Thymus (tissue), 14 donors: Measurements from ENCODE around the gene MBTPS1. TPM values are rescaled to one million over a fixed set of nuclear protein-coding genes. Genes with fewer than 3 reads are reported as not detected.

ENCODE experiments used
- DNase-seq, 9 donors: peaks; one replicate each; pipeline ENCODE4 v3.0.0-alpha.2; 2013; ENCODE audit warnings: low spot score in 9 of 9, low read depth in 6 of 9, missing footprints in 1 of 9
- H3K27ac ChIP-seq, 2 donors: one replicate each; pipeline ENCODE4 v1.5.1; 2013; ENCODE audit warnings: control low read depth in 1 of 2, low read depth in 1 of 2, low read length in 1 of 2, mild to moderate bottlenecking in 1 of 2, moderate library complexity in 1 of 2
- H3K27me3 ChIP-seq, 2 donors: one replicate each; pipeline ENCODE4 v1.5.1; 2013; ENCODE audit warnings: low read length in 1 of 2; ENCODE audit not compliant: control insufficient read depth in 2 of 2, insufficient read depth in 1 of 2
- H3K36me3 ChIP-seq, 2 donors: one replicate each; pipeline ENCODE4 v1.5.1; 2013; ENCODE audit warnings: low read length in 1 of 2, mild to moderate bottlenecking in 1 of 2, moderate library complexity in 1 of 2; ENCODE audit not compliant: control insufficient read depth in 2 of 2, insufficient read depth in 2 of 2
- H3K4me1 ChIP-seq, 2 donors: one replicate each; pipeline ENCODE4 v1.5.1; 2013; ENCODE audit warnings: low read length in 2 of 2; ENCODE audit not compliant: control insufficient read depth in 2 of 2, insufficient read depth in 2 of 2
- H3K4me3 ChIP-seq, 2 donors: one replicate each; pipeline ENCODE4 v1.5.1; 2013; ENCODE audit warnings: low read length in 2 of 2, control low read depth in 1 of 2, mild to moderate bottlenecking in 1 of 2
- H3K9me3 ChIP-seq, 2 donors: one replicate each; pipeline ENCODE4 v1.5.1; 2013; ENCODE audit warnings: low read length in 1 of 2, mild to moderate bottlenecking in 1 of 2; ENCODE audit not compliant: control insufficient read depth in 2 of 2, insufficient read depth in 1 of 2
- WGBS: extraction: QIAGEN DNeasy Blood & Tissue Kit; methylation state at CpG from one replicate; pipeline ENCODE4 v1.1.7; 2013; 5-methylcytosine and 5-hydroxymethylcytosine counted together
- long read RNA-seq, 10 donors: transcript quantifications; one replicate each; lab custom pipeline, GENCODE V29; 2026
- polyA plus RNA-seq: library from polyadenylated mRNA; stranded (reverse); fragments of 200-250 nt; gene quantifications from one replicate; pipeline ENCODE4 v1.2.3, GENCODE V29; 2013
- total RNA-seq: library from RNA; stranded (reverse); fragments of 120-200 nt; gene quantifications from one replicate; pipeline ENCODE4 v1.2.4, GENCODE V29; 2013
- donor health status: healthy.

The MBTPS1 gene
- 39.4 TPM for total RNA-seq
- polyA plus RNA-seq, result 65.6 TPM
- long read RNA-seq, donor 1, result 0 reads
- long read RNA-seq, donor 2, result 0 reads
- long read RNA-seq, donor 3, full-length matches to known transcripts, result 6 of 6 reads
- long read RNA-seq, donor 3, partial matches to known transcripts, result 0 of 6 reads
- long read RNA-seq, donor 3, other reads (novel, unspliced or antisense), result 0 of 6 reads
- long read RNA-seq, donor 4, full-length matches to known transcripts, result 3 of 3 reads
- long read RNA-seq, donor 4, partial matches to known transcripts, result 0 of 3 reads
- long read RNA-seq, donor 4, other reads (novel, unspliced or antisense), result 0 of 3 reads
- long read RNA-seq, donor 5, full-length matches to known transcripts, result 10 of 10 reads
- long read RNA-seq, donor 5, partial matches to known transcripts, result 0 of 10 reads
- long read RNA-seq, donor 5, other reads (novel, unspliced or antisense), result 0 of 10 reads
- long read RNA-seq, donor 6, full-length matches to known transcripts, result 5 of 5 reads
- long read RNA-seq, donor 6, partial matches to known transcripts, result 0 of 5 reads
- long read RNA-seq, donor 6, other reads (novel, unspliced or antisense), result 0 of 5 reads
- long read RNA-seq, donor 7, full-length matches to known transcripts, result 7 of 7 reads
- long read RNA-seq, donor 7, partial matches to known transcripts, result 0 of 7 reads
- long read RNA-seq, donor 7, other reads (novel, unspliced or antisense), result 0 of 7 reads
- long read RNA-seq, donor 8, full-length matches to known transcripts, result 5 of 19 reads
- long read RNA-seq, donor 8, partial matches to known transcripts, result 14 of 19 reads
- long read RNA-seq, donor 8, other reads (novel, unspliced or antisense), result 0 of 19 reads
- long read RNA-seq, donor 9, full-length matches to known transcripts, result 1 of 1 reads
- long read RNA-seq, donor 9, partial matches to known transcripts, result 0 of 1 reads
- long read RNA-seq, donor 9, other reads (novel, unspliced or antisense), result 0 of 1 reads
- long read RNA-seq, donor 10, full-length matches to known transcripts, result 4 of 4 reads
- long read RNA-seq, donor 10, partial matches to known transcripts, result 0 of 4 reads
- long read RNA-seq, donor 10, other reads (novel, unspliced or antisense), result 0 of 4 reads

- Histone ChIP-seq H3K4me3 (peak within 1 kb of the TSS; percentile 89 to 97), H3K36me3 (no peaks in the 10 kb centered on the region), H3K27ac (peak within 1 kb of the TSS; percentile 86 to 98), H3K27me3 (no peaks in the 10 kb centered on the region), H3K9me3 (no peaks in the 10 kb centered on the region), H3K4me1 (peaks cover 8 to 13% of the 10 kb centered on the region in 2 donors)
- peak; percentile 79 to 98 (median 92) for DNase-seq
- under 1% methylated on average over 94 of the region's 94 CpGs for WGBS
Measured at GRCh38 chr16:84116720-84117493, at the start of gene MBTPS1. MBTPS1 (minus strand) TSS chr16:84116942; CDS start chr16:84101783, 15,159 bp downstream.

GRCh38 chr16:84165746-84166145 is 49.0 kb upstream of the MBTPS1 start:
- Histone ChIP-seq H3K36me3 (no peaks in the 10 kb centered on the region), H3K4me3 (no peak overlapping the region), H3K27ac (no peak overlapping the region), H3K9me3 (no peaks in the 10 kb centered on the region), H3K27me3 (peaks cover 0 to 6% of the 10 kb centered on the region in 2 donors), H3K4me1 (no peaks in the 10 kb centered on the region)
- WGBS, result 95% methylated on average over 7 of the region's 7 CpGs
- no peak for DNase-seq

GRCh38 chr16:84161801-84162200 is 45.1 kb upstream of the MBTPS1 start:
- no peaks in the 10 kb centered on the region for H3K4me1 ChIP-seq
- no peaks in the 10 kb centered on the region for H3K9me3 ChIP-seq
- no peak for DNase-seq
- no peak overlapping the region for H3K4me3 ChIP-seq
- 68% methylated on average over 3 of the region's 3 CpGs for WGBS
- no peak overlapping the region for H3K27ac ChIP-seq
- peaks cover 0 to 18% of the 10 kb centered on the region in 2 donors for H3K27me3 ChIP-seq
- no peaks in the 10 kb centered on the region for H3K36me3 ChIP-seq

DNA sequence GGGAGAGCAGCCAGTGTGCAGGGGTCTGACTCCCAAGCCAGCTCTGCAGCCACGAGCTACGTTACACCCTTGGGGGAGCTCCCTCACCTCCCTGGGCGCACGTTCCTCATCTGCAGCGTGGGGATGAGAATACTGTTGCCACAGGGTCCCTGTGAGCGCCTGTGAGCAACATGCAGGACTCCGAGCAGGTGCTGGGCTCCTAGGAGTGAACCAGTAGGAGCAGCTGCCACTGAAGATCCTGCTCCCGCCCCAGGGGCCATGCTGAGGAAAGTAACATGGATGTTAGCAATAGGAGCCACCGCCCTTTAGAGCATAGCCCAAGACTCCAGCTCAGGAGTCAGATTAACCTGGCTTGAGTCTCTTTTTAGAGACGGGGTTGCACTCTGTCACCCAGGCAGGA is 44.3 kb upstream of the MBTPS1 start:
- Histone ChIP-seq H3K27ac (no peak overlapping the region), H3K9me3 (no peaks in the 10 kb centered on the region), H3K4me1 (no peaks in the 10 kb centered on the region), H3K4me3 (no peak overlapping the region), H3K36me3 (no peaks in the 10 kb centered on the region), H3K27me3 (peaks cover 0 to 18% of the 10 kb centered on the region in 2 donors)
- WGBS, result 92% methylated on average over 10 of the region's 10 CpGs
- DNase-seq, result no peak

GRCh38 chr16:84159800-84160199 is 43.1 kb upstream of the MBTPS1 start:
- no peaks in the 10 kb centered on the region for H3K9me3 ChIP-seq
- WGBS, result 78% methylated on average over 1 of the region's 1 CpG
- no peak overlapping the region for H3K4me3 ChIP-seq
- H3K4me1 ChIP-seq, result no peaks in the 10 kb centered on the region
- H3K27ac ChIP-seq, result no peak overlapping the region
- H3K27me3 ChIP-seq, result peaks cover 0 to 18% of the 10 kb centered on the region in 2 donors
- no peaks in the 10 kb centered on the region for H3K36me3 ChIP-seq
- no peak for DNase-seq

DNA sequence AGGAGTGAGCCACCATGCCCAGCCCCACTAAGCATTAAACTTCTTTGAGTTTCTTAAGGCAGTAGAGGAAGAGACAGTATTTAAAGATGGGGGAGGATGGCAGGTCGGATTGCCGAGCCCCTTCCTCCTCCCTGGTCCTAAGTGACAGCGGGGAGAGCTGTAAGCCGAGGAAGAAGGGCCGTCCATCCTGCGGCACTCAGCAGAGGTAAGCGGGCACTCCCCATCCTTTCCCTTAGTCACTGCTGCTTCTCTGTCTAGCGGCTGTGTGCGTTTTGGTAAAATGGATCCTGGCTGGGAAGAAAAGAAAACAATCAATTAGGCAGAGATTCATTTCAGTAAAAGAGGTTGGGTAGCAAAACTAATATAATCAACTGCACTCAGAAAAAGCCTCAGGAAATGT is 42.3 kb upstream of the MBTPS1 start:
- Histone ChIP-seq H3K4me1 (no peaks in the 10 kb centered on the region), H3K27ac (no peak overlapping the region), H3K9me3 (no peaks in the 10 kb centered on the region), H3K27me3 (peaks cover 0 to 16% of the 10 kb centered on the region in 2 donors), H3K4me3 (no peak overlapping the region), H3K36me3 (no peaks in the 10 kb centered on the region)
- DNase-seq, result no peak
- WGBS, result 36% methylated on average over 9 of the region's 9 CpGs

- WGBS, result 85% methylated on average over 5 of the region's 5 CpGs
Measured at GRCh38 chr16:84156342-84156784, 39.6 kb upstream of the MBTPS1 start.

GRCh38 chr16:84155771-84156170 is 39.0 kb upstream of the MBTPS1 start:
- peaks cover 0 to 15% of the 10 kb centered on the region in 2 donors for H3K27me3 ChIP-seq
- WGBS, result 88% methylated on average over 6 of the region's 6 CpGs
- no peak for DNase-seq

More at GRCh38 chr16:84156342-84156784, 39.6 kb upstream of the MBTPS1 start:
- no peaks in the 10 kb centered on the region for H3K4me1 ChIP-seq
- no peaks in the 10 kb centered on the region for H3K9me3 ChIP-seq
- H3K27me3 ChIP-seq, result peaks cover 0 to 16% of the 10 kb centered on the region in 2 donors
- no peak overlapping the region for H3K27ac ChIP-seq
- no peak overlapping the region for H3K4me3 ChIP-seq
- DNase-seq, result no peak
- no peaks in the 10 kb centered on the region for H3K36me3 ChIP-seq

More at GRCh38 chr16:84155771-84156170, 39.0 kb upstream of the MBTPS1 start:
- no peaks in the 10 kb centered on the region for H3K36me3 ChIP-seq
- H3K9me3 ChIP-seq, result no peaks in the 10 kb centered on the region
- no peak overlapping the region for H3K4me3 ChIP-seq
- H3K4me1 ChIP-seq, result no peaks in the 10 kb centered on the region
- H3K27ac ChIP-seq, result no peak overlapping the region
